ENCODE results near the gene SDHAF2. TPM values are rescaled to one million over a fixed set of nuclear protein-coding genes. Genes with fewer than 3 reads are reported as not detected.

The SDHAF2 gene
- total and polyA plus RNA-seq, 9 of the 15 experiments (the other 6 are each of a cell fraction or from before 2014, with no cell fraction given), result 21.2 to 144 (median 40.4) TPM

- TF ChIP-seq E2F8 (IDR thresholded peaks at IDR 0.05; ENCODE audit: low read depth, partially characterized antibody), result no peak
- no peak for TF ChIP-seq HMG20A (CRISPR knock-in tag; conservative IDR thresholded peaks at IDR 0.05)
- TF ChIP-seq DDX20 (tag; IDR thresholded peaks at IDR 0.05; ENCODE audit: low read depth), result no peak
- no peak for TF ChIP-seq EWSR1 (IDR thresholded peaks at IDR 0.05; ENCODE audit: borderline replicate concordance, low read depth, partially characterized antibody)
- no peak for TF ChIP-seq ZNF830 (CRISPR knock-in tag; IDR thresholded peaks at IDR 0.05)
- TF ChIP-seq ELK3 (CRISPR knock-in tag; IDR thresholded peaks at IDR 0.05), result no peak
- TF ChIP-seq TAF9B (IDR thresholded peaks at IDR 0.05; ENCODE audit: partially characterized antibody), result no peak
- no peak for TF ChIP-seq ZNF512 (tag; IDR thresholded peaks at IDR 0.05)
Observed at GRCh38 chr11:61406991-61407728, 22.8 kb upstream of the SDHAF2 start (continued).
